NK-92 treated with Interleukin-12 subunit alpha and Interleukin-12 subunit beta, amount 100 ng/mL, for 24 hours (cell line): ENCODE measurements around the gene SPOP.
A peak's percentile ranks its signal among the peaks of the same experiment; 100 is the strongest.
"Not testable (repeated sequence)": the region's sequence is repeated elsewhere in the genome, so short reads cannot be mapped to it uniquely, and the experiment has no call there.

ENCODE experiments used
- DNase-seq: peaks from one replicate; lab custom pipeline; 2025; lab: John Stamatoyannopoulos, UW

The SPOP gene

DNA sequence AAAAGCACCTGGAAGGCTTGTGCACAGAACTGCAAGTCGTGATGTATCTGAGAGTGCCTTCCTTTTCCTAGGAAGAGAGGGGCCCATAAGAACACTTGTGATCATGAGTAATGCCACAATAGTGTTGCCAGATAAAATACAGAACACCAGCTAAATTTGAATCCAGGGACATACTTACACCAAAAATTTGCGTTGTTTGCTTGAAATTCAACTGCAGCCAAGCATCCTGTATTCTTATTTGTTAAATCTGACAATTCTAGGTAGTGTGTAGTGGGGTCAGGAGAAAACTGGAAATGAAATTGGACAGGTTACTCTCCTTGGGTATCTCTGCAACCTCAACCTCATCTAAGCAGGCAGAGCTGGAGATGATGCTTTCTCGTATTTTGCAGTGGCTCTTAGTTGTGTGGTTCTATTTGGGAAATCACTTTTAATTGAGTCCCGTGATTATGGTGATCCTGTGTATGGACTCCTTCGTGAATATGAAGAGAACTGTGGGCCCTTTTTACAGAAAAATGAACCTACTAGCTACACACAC, 17.9 kb upstream of the SPOP start:
- DNase-seq = no peak

DNA sequence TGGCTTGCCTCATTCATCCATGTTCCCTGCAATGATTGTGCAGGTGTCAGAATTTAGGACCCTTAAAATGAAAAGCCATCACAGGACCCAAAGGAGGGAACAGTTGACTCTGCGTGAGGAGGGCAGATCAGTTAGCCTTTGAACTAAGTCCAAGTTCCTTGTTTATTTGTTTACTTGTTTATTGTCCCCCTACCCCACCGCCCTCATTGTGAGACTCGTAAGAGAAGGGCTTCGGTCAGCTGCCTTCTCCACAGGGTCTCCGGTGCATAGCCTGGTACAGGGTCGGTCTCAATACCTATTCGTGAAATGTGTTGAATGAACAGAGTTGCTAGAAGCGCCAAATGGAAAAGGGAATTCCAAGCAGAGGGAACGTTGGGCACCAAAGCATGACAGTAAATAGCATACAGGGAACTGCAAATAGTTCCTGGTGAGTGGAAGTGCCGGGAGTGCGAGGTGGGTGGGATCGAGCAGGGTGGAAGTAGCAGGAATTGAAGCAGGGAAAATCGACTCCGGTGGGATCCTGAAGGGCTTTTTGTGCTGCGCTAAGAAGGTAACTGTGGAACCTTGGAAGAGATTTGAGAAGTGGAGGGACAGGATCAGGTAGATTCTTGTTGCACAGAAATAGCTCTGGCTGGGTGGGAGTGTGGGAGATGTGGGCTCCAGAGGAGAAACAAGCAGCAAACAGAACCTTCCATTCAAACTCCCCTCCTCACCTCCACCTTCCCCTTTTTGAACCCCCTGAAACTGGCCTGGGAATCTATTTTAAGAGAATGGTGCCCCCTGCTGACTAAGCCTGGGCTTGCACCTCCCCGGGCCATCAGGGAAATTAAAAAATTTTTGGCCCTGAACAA, 17.2 kb upstream of the SPOP start:
- no peak for DNase-seq

DNA sequence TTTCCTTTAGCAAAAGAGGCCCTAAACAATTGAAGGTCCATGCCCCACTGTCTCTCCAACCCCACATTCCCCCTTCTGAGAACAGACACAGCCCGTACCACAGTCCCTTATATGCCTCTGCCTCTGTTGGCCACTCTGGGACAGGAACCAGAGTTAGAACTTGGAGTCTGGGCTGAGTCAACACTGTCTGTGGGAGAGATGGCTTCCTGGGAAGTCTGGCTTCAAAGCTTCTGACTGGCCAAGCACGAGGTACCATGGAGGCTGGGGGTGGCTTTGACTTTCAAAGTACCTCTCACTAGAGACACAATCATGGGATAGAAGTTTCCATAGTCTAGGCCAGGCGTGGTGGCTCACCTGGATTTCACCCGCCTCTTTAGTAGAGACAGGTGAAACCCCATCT, 14.9 kb upstream of the SPOP start:
- no peak for DNase-seq

DNA sequence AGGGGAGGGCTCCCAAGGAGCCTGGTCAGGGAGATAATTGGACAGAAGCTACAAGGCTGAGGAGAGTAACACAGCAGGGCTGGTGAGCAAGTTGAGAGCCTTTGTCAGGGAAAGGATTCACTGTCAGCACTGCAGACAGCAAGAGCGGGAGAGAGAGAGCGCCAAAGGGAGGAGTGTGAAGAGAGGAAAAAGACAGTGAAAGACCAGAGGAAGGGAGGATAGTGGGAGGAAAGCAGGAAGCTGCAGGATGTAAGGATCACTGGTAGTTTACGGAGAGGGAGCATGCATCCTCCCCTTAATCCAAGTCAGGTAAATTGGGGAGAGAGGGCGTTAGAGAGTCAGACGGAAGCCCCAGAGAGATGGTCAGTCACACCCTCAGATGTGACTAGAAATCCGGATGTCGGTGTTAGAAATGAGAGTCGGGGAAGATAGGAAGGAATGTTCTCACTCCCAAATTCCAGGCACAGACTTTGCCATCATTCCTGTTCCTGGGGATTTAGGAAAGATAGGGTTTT, 13.8 kb upstream of the SPOP start:
- no peak for DNase-seq

DNA sequence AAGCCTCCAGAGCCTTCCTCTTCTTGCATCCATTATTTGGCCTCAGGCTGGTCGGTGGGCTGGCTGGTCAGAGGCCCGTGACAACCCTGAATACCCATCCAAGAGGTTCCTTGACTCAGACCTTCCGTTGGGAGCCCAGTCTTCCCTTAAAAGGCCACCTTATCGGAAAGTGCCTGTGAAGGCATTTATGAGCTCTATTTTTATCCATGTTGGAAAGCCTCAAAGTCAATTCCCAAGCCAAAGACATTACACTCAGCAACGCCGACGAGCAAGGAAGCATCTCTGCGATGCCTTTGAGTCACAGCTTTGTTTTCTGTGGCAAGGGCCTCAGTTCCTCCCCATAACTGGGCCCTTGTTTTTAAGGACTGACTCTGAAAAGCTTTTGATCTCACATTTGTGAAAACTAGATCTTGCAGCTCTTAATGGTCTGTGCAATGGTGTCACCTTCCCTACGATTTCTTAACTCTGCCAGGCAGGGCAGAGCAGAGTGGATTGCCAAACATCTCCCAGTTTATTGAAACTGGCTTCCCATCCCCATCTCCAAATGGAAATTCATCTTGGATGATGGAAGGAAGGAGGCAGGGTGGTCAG, 13.3 kb upstream of the SPOP start:
- DNase-seq = no peak

DNA sequence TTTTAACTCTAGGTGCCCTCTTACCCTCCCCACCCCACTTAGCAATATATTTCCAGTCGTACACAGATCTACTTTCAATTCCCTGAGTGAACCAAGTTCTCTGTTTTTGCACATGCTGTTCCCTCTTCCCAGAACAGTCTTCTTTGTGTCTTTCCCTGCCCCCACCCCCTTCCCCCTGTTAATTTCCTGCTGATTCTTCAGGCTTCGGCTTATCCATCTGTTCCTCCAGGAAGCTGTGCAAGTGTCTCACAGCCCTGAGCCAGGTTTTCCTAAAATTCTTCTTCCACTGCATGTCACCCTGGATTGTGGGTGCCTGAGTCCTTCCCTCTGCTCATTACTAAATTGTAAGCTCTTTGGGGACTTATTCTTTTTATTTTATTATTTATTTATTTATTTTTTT, 12.4 kb upstream of the SPOP start:
- DNase-seq = no peak

DNA sequence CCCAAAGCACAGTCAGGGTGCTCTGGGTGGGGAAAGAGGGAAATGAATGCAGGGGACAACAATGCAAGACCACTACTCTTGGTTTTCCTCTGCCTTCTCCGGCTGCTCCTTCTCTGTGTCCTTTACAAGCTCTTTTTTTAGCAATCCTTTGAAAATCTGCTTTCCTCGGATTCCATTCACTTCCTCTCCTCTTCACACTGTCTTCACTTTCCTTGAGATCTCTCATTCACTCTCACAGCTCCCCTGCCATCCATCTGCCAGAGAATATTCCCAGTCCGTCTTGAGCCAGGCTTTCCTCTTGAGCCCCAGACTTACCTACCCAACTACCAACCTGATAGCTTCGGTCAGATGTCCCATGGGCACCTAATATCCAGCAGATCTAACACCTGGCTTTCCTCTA, 11.0 kb upstream of the SPOP start:
- no peak for DNase-seq

DNA sequence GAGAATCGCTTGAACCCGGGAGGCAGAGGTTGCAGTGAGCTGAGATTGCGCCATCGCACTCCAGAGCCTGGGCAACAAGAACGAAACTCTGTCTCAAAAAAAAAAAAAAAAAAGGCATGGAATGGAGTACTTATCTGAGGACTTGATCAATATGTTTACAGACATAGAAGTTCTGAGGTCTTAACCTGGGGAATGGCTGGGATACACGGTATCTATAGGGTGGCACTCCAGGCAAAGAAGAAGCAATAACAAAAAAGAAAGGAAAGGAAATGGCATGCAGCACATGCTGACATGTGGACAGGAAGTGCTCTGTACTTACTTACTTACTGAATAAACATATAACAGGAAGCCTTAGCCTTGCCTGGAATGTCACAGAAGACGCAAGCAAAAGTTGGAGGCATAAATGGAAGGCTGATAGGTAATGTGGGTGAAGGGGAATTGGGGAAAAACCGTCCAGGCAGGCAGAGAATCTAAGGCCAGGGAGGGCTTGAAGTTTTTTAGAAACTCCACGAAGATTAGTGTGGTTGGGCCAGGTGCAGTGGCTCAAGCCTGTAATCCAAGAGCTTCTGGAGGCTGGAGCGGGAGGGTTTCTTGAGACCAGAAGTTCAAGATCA, 10.1 kb upstream of the SPOP start:
- DNase-seq = no peak

DNA sequence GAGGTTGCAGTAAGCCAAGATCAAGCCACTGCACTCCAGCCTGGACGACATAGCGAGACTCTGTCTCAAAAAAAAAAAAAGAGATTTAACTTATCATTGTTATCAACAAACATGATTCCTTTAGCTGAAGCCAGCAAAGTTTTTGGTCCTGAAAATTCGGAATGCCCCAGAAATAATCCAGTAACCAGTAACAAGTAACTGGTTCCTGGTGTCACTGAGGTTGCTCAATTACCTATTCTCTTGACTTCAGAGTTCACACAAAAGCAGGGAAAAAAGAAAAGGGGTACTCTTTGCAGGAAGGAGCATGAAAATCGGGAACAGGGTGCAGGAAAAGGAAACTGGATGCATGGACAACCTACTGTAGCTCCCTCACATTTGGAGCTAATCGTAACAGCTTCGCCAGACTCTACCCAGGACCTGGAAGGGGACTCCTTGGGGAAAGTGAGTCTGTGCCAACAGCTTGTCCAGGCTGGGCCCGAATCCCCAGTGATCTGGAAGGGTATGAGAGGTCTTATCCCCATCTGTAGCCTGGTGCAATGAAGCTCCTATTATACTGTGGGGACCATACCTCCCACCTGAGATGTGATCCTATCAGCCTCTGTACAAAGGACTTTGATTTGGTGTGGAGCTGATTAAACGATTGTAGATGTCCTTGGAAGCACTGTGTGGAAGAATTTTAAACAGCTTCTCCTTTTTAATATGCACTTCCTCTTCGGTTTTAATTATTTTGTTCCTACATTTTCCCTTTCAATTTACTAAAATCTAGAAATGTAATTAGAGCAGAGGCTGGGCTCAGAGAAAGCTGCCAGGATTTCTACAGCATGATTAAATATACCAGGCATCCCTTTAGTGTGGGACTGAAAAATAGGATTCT, 3.4 kb upstream of the SPOP start:
- DNase-seq = no peak

DNA sequence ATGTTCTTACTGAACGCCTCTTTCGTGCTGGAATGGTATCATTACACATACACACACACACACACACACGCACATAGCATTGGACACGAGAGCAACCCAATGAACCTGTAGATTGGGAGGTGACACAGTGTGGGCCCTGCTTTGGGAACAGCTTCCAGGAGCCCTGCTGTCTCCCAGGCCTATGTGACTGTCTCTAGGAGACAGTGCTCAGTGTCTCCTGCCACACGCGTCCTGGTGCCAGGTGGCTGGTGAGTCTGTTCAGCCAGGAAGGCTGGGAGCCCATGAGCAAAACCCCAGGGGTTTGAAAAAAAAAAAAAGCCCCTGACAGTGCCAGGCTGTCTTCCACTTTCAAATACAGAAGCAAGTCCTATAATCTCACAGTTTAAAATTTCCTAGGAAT, 2.4 kb upstream of the SPOP start:
- no peak for DNase-seq

DNA sequence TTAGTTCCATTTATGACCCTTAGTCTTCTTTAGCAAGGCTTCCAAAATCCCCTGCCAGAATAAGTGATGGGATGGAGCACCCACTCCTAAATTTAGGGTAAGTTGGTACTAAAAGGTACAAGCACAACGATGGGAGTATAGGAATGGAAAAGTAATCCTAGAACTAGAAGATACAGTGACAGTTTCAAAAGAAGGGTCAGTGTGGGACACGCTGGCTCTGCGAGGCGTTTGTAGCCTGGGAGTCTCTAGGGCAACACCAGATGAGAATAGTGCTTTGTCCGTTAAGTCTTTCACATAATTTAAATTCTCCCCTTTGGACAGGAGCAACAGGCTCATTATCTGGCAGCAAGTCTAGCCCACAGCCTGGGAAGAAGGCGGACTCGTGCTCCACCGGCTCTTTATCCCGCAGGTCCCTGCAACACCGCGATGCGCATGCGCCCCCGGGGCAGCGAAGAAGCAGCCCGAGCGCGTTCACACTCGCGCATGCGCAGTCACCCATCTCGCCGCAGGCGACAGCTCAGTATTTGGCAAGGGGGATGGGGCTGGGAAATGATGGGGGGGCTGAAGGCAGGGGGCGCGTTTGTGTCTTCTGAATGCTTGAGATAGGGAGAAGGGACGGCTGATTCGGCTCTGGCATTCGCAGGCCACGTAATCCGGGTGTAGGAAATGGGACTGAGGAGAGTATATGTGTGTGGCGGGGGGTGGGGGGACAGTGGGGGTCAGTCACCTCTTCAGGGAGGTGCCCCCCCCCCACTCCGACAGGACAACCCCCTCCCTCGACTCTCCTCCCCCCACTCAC, 564 bp downstream of the SPOP start:
- DNase-seq = peak; percentile 97

DNA sequence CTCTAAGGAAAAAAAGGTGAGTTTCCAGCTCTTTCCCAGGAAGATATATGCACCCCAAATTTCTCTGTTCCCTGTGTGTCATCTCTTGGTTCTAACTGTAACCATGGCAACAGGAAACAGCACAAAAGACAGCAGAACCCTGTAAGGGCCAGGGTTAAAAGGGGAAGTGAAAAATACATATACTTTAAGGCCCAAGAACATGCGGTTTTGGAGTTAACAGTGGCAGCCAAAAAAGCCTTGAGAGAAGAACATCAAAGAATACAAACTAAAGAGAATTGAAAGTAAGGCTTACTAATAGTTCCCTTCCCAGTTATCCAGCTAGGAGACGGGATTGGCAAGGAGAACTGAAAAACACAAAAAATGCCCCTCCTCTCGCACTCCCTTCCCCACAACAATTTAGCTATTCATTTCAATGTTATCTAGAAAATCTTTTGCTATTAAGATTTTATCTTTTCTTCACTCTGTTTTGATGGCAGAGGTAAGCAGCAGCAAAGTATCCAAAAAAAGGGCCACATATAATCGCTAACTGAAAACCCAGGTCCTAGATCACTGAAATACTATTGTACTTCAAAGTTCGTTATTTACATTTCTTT, 1.5 kb downstream of the SPOP start:
- DNase-seq = no peak

DNA sequence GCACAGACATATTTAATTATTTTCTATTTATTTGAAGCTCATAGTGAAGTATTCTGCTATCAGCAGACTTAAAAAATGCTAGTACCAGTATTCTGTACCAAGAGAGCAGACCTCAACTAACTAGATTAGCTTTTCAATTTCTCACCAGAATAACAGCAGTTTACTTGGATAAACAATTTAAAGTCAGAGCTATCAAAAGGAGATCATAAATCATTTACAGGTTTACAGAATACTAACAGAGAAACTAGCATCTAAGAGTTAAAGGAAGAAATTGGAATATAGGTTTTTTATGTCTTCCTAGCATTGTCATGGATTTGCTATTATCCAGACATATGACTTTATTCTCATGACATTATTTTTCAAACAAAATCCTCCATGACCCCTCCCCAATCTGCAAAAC, 3.4 kb downstream of the SPOP start:
- no peak for DNase-seq

DNA sequence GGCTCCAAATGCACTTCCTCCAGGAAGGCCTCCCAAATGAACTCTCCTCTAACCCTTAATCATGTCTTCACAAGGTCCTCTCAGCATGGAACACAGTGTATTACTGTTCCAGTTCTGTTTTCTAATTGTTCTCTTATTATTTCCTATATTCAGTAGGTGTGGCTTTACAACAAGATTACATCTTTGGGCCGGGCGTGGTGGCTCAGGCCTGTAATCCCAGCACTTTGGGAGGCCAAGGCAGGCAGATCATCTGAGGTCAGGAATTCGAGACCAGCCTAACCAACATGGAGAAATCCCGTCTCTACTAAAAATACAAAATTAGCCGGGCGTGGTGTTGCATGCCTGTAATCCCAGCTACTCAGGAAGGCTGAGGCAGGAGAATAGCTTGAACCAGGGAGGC, 4.2 kb downstream of the SPOP start:
- DNase-seq = not testable (repeated sequence)

DNA sequence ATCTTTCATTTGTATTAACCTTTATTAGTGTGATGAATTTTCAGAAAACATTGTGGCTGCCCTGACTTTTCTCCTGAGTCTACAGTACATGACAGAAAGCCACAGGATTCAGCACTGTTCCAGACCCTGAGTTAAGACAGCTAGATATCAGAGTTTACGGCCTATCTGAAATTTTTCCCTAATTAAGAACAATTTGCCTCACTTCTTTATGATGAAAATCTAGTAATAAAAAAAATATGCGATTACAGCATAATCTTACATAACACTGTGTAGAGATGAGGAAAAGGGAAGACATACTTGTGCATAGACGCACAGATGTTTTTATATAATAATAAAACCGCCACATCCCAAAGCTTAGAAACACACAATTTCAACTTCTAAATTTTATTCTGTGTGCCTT, 7.3 kb downstream of the SPOP start:
- DNase-seq = no peak

DNA sequence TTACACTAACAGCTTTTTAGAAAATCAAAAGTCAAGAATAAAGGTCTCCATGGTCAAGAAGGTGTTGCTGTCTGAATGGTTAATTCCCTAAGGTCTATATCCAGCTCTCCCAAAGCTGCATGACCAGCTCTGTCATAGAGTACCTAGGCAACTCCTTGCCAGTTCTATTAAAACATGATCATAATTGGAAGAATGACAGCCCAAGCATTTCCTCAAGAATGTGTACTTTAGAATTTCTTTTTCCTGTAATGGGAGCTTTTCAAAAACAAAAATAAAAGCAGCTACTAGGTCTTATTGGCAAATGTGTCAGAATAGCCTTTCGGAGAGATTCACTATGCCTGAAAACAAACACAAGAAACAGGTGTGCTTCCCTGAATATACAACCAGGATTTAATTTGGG, 7.9 kb downstream of the SPOP start:
- no peak for DNase-seq

DNA sequence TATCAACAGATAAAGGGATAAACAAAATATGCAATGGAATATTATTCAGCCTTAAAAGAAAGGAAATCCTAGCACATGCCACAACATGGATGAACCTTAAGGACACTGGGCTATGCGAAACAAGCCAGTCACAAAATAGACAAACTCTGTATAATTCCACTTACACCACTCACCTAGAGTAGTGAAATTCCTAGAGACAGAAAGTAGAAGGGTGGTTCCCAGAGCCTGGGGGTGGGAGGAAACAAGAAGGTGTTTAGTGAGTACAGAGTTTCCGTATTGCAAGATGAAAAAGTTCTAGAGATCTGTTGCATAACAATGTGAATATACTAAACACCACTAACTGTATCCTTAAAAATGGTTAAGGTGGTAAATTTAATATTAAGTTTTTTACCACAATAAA, 10.0 kb downstream of the SPOP start:
- DNase-seq = no peak

DNA sequence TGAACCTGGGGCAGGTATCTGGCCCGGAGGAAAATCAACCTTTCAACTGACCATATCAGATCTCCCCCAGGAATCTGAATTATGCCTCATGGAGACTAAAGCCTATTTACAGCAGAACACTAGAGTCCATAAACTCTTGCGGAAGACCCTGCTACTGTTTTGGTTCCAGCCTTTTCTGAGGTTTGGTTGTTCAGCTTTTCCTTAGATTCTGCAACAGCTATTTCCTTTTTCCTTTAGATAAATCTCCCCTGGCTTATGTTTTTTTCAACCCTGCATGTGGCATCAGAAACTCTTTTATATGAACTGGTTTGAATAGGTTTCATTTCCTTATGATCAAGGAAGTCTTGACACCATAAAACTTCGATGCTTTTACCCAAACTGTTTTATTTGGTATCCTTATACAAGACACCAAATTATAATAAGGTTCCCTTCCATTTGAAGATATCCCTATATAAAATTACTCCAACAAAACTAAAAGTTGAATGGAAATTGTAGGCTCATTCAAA, 13.1 kb downstream of the SPOP start:
- no peak for DNase-seq

DNA sequence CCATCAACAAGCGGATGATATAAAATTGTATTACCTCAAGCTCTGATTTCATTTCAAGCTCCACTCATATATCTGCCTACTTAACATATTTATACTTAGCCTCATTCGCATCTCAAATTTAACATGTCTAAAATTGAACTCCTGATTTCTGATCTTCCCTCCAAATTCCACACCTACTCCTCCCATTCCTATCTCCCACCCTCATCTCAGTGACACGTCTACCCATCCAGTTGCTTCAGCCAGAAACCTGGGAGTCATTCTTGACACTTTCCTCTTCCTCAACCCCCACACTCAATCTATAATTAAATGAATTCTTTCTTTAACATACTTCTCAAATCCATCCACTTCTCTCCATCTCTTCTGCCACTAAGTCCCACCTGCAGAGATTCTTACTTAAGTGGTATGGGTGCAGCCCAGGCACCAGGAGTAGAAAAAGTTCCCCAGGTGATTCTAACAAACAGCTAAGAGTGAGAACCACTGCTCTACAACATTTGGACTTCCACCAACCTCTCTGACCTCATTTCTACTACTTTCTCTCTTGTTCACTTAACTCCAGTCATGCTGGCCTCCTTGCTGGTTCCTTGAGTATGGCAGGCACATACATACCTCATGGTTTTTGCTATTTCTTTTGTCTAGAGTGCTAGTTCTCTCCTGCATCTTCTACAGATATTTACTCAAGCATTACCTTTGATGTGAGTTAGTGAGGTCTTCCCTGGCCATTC, 18.1 kb downstream of the SPOP start:
- no peak for DNase-seq

DNA sequence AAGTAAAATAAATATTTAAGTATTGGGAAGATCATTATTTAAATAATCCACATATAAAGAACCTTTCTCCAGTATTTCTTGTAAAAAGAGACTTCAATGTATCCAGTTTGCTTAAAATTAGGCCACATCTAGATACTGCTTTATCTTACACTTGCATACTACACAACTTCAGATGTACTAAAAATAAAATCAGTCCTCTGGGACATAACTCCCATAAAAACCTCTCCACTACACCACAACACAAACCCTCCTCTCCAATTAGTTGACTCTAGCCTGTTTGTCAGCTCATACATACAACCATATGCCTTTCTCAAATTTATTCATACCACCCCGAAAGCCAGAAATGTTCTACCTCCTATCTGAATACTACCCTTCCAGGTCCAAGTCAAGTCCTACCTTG, 21.6 kb downstream of the SPOP start:
- DNase-seq = no peak
